COLO668 (cell line): Measurements from ENCODE around the gene PLD6.
"Not testable (repeated sequence)": the region's sequence is repeated elsewhere in the genome, so short reads cannot be mapped to it uniquely, and the experiment has no call there.

ENCODE experiments used
- DNase-seq: peaks from one replicate; lab custom pipeline; 2025; ENCODE audit not compliant: unreplicated experiment; lab: John Stamatoyannopoulos, UW

PLD6 gene

DNA sequence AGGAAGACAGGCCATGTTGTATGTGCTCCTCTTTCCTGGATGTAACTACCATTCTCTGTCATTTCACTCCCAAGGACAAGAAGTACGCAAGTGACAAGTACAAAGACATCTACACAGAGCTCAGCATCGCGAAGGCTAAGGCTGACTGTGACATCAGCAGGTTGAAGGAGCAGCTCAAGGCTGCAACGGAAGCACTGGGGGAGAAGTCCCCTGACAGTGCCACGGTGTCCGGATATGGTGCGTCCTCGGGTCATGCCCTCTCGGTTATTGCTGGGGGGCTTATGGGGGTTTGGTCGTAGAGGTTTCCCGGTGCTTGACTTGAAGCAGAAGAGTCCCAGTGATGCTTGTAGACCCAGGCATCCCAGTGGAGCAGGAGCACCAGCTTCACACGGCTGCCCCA is 29.0 kb downstream of the PLD6 start:
- no peak for DNase-seq

DNA sequence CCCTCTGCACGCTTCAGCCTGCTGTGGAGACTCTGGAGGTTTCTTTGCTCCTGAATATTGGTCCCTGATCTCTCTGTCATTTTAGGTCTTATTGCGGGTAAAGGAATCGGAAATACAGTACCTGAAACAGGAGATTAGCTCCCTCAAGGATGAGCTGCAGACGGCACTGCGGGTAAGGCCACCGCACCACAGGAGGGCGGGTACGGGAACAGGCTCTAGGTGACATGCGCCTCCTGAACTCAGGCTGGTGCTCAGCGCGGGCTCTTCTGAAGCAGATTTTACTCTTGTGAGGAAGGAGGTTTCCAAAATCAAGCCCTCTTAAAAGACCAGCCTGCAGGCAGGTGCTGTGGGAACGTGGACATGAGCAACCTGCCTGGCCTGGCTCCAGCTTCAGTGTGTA is 29.8 kb downstream of the PLD6 start:
- no peak for DNase-seq

DNA sequence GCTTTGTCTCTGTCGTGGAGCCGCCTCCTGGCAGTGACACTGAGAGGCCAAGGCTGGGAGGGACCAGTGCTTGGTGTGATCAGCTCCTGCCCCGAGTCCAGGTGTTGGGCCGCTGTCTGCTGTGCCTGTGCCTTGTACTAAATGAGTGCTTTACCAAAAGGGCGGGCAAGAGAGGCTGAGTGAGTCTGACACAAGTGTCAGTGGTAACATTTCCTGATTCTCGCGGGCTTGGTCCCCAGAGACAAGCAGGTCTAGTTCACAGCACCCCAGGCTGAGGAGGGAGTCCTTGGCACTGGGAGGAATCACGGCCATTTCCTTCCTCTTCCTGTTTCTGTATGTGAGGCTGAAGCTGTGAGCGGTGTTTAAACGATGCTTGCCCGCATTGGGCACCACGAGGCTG is 30.2 kb downstream of the PLD6 start:
- no peak for DNase-seq

DNA sequence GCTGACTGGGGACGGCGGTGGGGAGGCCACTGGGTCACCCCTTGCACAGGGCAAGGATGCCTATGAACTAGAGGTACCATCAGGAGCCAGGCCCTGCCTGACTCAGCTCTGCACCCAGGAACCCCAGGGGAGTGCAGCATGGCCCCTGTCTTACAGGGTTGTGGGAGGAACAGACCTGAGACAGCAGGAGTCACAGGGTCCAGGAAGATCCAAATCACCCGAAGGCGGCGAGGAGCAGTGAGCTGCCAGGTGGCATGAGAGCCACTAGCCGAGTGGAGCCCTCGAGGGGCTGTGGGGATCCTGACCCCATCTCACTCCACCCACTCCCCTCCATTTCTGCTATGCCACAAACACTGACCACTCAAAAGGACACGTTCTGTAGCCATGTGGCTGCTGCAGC is 30.8 kb downstream of the PLD6 start:
- DNase-seq: no peak

DNA sequence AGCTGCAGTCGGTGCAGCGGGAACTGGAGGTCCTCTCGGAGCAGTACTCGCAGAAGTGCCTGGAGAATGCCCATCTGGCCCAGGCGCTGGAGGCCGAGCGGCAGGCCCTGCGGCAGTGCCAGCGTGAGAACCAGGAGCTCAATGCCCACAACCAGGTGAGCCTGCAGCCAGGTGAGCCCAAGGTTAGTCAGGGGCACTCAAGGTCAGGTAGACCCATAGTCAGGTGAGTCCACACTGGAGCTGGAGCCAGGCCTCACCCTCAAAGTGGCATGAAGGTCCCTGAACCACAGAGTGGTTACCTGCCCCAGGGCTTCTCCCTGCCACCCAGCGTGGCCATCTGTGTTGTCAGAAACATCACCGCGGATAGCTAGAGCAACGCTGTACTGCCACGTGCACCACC is 32.2 kb downstream of the PLD6 start:
- DNase-seq: no peak

DNA sequence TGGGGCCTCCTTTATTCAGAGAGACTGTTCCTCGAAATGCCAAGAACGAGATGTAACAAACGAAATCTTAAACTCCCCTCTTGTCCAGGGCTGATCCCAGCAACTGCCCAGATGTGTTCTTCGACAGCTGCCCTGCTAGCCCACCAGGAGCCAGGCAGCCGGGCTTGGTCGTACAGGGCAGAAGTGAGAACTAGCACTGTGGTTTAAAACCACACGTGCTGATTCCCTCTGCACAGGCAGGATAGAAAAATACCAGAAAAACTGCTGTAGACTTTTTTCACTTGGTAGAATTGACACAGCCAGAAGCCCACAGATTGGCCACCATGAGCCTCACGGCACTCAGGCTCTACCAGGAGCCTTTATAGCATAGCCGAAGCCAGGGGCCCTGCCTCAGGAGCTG is 33.1 kb downstream of the PLD6 start:
- DNase-seq: no peak

DNA sequence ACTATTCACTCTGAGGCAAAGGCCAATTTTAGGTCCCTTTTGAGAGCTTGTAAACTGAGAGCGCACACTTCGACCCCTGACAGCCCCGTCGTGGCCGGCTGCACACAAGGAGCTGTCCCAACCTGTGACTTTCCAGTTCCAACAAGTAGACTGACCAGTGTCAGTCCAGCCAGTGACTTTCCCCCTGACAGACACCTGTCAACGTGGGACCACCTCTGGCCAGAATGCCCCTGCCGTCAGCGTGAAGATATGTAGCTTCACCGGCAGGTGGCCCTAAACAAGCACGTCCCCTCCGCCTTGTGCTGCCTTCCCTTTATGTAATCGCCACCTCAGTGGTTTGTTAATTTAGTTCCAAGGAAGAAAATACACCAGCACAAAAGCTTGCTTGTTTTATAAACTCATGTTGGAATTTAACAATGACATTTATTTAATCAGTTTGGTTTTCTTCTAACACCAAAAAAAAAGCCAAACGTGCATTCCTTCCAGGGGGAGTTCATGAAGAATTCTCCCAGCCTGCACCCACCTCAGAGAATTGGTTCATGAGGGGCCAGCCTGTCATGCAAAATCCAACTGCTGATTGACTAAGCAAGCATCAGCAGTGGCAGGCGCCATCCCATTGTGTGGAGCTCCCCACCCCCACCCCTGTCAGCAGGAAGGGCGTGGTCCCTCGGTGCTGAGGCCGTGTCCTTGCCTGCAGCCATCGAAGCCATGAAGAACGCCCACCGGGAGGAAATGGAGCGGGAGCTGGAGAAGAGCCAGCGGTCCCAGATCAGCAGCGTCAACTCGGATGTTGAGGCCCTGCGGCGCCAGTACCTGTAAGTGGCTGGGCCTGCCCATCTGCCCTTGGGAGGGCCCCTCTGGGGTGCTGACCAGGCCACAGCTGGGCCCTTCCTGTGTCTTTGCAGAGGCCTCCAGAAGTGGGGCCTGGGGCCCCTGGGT is 33.9 kb downstream of the PLD6 start:
- peak; percentile 3 for DNase-seq

DNA sequence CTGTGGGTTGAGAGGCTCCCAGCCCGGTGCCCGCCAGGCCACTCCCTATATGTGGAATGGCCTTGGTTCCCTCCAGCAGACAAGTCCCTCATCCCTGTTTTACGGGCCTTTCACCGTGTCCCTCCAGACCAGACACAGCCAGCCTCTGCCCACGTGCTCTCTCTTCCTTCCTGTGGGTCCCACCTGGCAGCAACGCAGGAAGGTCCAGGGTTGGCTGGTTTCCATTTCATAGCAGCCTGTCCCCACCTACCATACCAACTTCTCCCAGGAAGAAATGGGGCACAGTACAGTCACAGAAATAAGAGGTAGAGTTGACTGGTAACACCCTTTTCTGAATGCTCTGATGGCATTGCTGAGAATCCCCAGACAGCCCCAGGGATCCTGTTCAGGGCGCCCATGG is 34.9 kb downstream of the PLD6 start:
- DNase-seq: no peak

- DNase-seq: no peak
These were observed 35.7 kb downstream of the PLD6 start for GRCh38 chr17:17170346-17170985.

- DNase-seq: no peak
These were observed 36.7 kb downstream of the PLD6 start for GRCh38 chr17:17169396-17169795.

GRCh38 chr17:17168401-17168800 is 37.7 kb downstream of the PLD6 start:
- DNase-seq: no peak

GRCh38 chr17:17167986-17168385 is 38.1 kb downstream of the PLD6 start:
- DNase-seq: no peak

DNA sequence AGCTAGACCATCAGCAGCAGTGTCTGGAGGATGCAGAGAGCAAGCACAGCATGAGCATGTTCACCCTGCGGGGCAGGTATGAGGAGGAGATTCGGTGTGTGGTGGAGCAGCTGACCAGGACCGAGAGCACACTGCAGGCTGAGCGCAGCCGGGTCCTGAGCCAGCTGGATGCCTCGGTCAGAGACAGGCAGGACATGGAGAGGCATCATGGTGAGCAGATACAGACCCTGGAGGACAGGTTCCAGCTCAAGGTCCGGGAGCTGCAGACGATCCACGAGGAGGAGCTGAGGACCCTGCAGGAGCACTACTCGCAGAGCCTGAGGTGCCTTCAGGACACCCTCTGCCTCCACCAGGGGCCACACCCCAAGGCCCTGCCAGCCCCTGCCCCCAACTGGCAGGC is 38.8 kb downstream of the PLD6 start:
- DNase-seq: no peak

DNA sequence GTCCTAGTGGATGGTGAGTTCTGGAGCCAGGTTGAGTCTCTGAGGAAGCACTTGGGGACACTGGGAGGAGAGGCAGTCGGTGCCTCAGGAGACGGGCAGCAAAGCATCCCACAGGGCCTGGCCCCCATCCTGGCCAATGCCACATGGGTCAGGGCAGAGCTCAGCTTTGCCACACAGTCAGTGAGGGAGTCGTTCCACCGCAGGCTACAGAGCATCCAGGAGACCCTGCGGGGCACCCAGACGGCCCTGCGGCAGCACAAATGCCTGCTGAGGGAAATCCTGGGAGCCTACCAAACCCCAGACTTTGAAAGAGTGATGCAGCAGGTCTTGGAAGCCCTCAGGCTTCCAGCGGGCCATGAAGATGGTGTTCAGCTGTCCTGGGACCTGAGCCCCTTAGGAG is 39.7 kb downstream of the PLD6 start:
- DNase-seq: no peak

DNA sequence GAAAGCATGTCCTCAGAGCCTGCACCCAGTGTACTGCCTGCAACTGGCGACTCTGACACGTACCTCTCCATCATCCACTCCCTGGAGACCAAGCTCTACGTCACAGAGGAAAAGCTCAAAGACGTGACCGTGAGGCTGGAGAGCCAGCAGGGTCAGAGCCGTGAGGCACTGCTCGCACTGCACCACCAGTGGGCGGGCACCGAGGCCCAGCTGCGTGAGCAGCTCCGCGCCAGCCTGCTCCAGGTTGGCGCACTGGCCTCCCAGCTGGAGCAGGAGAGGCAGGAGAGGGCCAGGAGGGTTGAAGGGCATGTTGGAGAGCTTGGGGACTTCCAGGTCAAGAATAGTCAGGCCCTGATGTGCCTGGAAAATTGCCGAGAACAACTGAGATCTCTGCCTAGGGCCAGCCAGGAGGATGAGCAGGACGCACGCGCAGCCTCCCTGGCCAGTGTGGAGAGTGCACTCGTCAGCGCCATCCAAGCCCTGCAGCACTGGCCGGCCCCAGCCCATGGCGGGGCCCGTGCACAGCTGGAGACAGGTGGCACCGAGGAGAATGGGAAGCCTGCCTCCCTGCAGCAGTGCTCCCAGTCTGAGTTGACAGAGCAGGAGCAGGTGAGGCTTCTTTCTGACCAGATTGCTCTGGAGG is 40.3 kb downstream of the PLD6 start:
- no peak for DNase-seq

DNA sequence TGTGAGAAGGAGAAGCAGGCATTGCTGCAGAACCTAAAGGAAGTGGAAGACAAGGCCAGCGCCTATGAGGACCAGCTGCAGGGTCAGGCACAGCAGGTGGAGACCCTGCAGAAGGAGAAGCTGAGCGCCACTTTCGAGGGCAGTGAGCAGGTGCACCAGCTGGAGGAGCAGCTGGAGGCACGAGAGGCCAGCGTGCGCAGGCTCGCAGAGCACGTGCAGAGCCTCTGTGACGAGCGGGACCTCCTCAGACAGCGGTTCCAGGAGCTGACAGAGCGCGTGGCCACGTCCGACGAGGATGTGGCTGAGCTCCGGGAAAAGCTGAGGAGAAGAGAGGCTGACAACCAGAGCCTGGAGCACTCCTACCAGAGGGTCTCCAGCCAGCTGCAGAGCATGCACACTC is 41.5 kb downstream of the PLD6 start:
- no peak for DNase-seq

GRCh38 chr17:17164156-17164555 is 42.0 kb downstream of the PLD6 start:
- DNase-seq: no peak

DNA sequence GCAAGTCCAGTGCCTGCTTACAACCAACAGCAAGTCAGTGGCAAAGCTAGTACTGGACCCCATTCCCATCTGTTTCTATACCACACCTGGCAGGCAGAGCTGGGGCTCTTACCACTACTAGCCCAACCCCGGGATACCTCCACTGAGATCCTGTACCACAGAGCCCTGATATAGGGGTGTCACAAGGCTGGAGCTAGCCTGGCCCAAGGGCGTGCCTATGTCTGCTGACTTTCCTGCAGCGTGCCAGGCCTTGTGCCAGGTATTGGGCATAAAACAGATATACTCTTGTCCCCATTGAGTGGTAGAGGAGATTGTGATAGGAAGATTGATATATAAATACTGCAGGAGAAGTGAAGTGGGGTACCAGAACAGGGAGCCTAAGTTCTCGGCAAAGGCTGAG is 44.4 kb downstream of the PLD6 start:
- no peak for DNase-seq

DNA sequence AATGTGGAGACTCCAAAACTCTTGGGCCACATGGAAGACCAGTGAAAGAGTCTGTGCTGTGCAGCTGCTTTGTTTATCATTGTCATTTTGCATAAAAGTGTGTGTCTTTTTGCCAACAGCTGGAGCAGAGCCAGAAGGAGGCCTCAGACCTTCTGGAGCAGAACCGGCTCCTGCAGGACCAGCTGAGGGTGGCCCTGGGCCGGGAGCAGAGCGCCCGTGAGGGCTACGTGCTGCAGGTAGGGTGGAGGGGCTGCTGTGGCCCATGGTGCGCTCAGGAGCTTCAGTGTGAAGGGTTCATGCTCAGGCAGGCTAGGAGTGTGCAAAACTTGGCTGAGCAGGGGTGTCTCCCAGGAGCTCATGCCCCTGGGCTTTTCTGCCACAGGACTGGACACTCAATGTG is 45.0 kb downstream of the PLD6 start:
- no peak for DNase-seq

DNA sequence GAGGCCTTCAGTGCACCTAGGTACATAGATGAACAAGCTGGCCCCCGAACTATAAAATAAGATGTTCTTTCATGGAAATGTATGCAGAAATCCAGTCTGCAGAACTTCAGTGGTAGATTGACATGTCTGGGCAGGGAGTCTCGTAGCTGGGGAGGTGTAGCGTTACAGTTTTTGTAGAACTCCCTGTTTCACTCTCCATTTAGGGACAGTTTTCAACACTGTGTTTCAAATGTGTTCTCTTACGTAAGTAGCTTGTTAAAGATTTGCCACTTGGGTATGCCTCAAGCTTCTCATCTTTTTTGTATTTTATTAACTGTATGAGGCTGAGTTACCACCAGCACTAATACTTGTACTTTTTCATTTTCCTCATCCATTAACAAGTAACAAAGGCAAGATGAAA is 46.6 kb downstream of the PLD6 start:
- DNase-seq: no peak

DNA sequence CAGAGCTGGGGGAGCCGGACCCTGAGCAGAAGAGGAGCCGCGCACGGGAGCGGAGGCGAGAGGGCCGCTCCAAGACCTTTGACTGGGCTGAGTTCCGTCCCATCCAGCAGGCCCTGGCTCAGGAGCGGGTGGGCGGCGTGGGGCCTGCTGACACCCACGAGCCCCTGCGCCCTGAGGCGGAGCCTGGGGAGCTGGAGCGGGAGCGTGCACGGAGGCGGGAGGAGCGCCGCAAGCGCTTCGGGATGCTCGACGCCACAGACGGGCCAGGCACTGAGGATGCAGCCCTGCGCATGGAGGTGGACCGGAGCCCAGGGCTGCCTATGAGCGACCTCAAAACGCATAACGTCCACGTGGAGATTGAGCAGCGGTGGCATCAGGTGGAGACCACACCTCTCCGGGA is 47.6 kb downstream of the PLD6 start:
- not testable (repeated sequence) for DNase-seq

- no peak for DNase-seq
These were observed 49.1 kb downstream of the PLD6 start for GRCh38 chr17:17157041-17157440.
